Lung (tissue), 13 donors: ENCODE measurements around the gene OLFM2. TPM values are rescaled to one million over a fixed set of nuclear protein-coding genes. Genes with fewer than 3 reads are reported as not detected.

Experiments
- ATAC-seq: fragments of 200-7000 bp; cut with Tn5 transposase; one replicate; pipeline ENCODE4 v1.9.1; 2020; ENCODE audit warnings: moderate number of reproducible peaks; ENCODE audit not compliant: insufficient read depth, low FRiP score
- DNase-seq, 3 donors: peaks; one replicate each; pipeline ENCODE4 v3.0.0-alpha.2; 2013 to 2017
- H3K27ac ChIP-seq, 2 donors: one replicate each; pipeline ENCODE4 v1.5.1; 2013; ENCODE audit warnings: mild to moderate bottlenecking in 2 of 2, moderate library complexity in 2 of 2, control low read depth in 1 of 2, inconsistent platforms in 1 of 2, low read depth in 1 of 2, low read length in 1 of 2
- H3K27me3 ChIP-seq, 3 donors: one replicate each; pipeline ENCODE4 v1.5.1; 2013; ENCODE audit warnings: low read length in 2 of 3; ENCODE audit not compliant: control insufficient read depth in 3 of 3, insufficient read depth in 3 of 3
- H3K36me3 ChIP-seq, 4 donors: one replicate each; pipeline ENCODE4 v1.5.1; 2013; ENCODE audit warnings: low read length in 4 of 4, mild to moderate bottlenecking in 1 of 4, moderate library complexity in 1 of 4; ENCODE audit not compliant: control insufficient read depth in 4 of 4, insufficient read depth in 4 of 4
- H3K4me1 ChIP-seq, 5 donors: one replicate each; pipeline ENCODE4 v1.5.1; 2013; ENCODE audit warnings: low read length in 5 of 5, mild to moderate bottlenecking in 2 of 5, moderate library complexity in 1 of 5; ENCODE audit not compliant: control insufficient read depth in 5 of 5, insufficient read depth in 5 of 5
- H3K4me3 ChIP-seq: one replicate; pipeline ENCODE4 v1.5.1; 2013; ENCODE audit warnings: mild to moderate bottlenecking, control low read depth, moderate library complexity
- H3K9ac ChIP-seq, 2 donors: one replicate each; pipeline ENCODE4 v1.5.1; 2013; ENCODE audit warnings: low read length in 2 of 2, control low read depth in 1 of 2; ENCODE audit not compliant: insufficient read depth in 1 of 2
- H3K9me3 ChIP-seq, 4 donors: one replicate each; pipeline ENCODE4 v1.5.1; 2013; ENCODE audit warnings: low read length in 3 of 4, mild to moderate bottlenecking in 1 of 4, moderate library complexity in 1 of 4; ENCODE audit not compliant: control insufficient read depth in 4 of 4, insufficient read depth in 3 of 4
- WGBS, 2 donors: extraction: QIAGEN DNeasy Blood & Tissue Kit; methylation state at CpG; one replicate each; pipeline ENCODE4 v1.1.7; 2013; 5-methylcytosine and 5-hydroxymethylcytosine counted together
- polyA plus RNA-seq, 2 donors: library from polyadenylated mRNA; stranded (reverse); fragments of 200-250 nt; gene quantifications; one replicate each; pipeline ENCODE4 v1.2.1, GENCODE V29; 2013
- small RNA-seq: library from RNA; depleted of rRNA; stranded (forward); fragments of <200 nt; gene quantifications from one replicate; pipeline ENCODE3, GENCODE V24; 2014; ENCODE audit warnings: low replicate concordance
- total RNA-seq, 2 donors: library from RNA; depleted of rRNA in 1 of 2; stranded (reverse); fragments of >200 nt in 1 of 2; gene quantifications; one replicate each; pipeline ENCODE4 v1.2.1, GENCODE V29; 2014 to 2021
- TF ChIP-seq, protein P1 (sequence below): IDR thresholded peaks from 2 replicates; pipeline ENCODE4 v1.5.1; 2012; ENCODE audit warnings: mild to moderate bottlenecking; ENCODE audit errors: control extremely low read depth, extremely low read depth
- donor health status: control.
- donor health status: control.
- donor health status: Bipolar disorder and iron deficiency.
- donor health status: healthy.
- donor health status: DM: yes; HTN: yes; CAD: no.

Gene OLFM2
- total and polyA plus RNA-seq, 4 donors: 2.2 to 14.3 (median 8.8) TPM

- TF ChIP-seq, protein P1, sequence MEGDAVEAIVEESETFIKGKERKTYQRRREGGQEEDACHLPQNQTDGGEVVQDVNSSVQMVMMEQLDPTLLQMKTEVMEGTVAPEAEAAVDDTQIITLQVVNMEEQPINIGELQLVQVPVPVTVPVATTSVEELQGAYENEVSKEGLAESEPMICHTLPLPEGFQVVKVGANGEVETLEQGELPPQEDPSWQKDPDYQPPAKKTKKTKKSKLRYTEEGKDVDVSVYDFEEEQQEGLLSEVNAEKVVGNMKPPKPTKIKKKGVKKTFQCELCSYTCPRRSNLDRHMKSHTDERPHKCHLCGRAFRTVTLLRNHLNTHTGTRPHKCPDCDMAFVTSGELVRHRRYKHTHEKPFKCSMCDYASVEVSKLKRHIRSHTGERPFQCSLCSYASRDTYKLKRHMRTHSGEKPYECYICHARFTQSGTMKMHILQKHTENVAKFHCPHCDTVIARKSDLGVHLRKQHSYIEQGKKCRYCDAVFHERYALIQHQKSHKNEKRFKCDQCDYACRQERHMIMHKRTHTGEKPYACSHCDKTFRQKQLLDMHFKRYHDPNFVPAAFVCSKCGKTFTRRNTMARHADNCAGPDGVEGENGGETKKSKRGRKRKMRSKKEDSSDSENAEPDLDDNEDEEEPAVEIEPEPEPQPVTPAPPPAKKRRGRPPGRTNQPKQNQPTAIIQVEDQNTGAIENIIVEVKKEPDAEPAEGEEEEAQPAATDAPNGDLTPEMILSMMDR: no peak
- H3K27me3 ChIP-seq: no peaks in the 10 kb centered on the region
- no peak overlapping the region for H3K27ac ChIP-seq
- H3K9me3 ChIP-seq: no peaks in the 10 kb centered on the region
- H3K36me3 ChIP-seq: peaks cover 16 to 32% (median 19%) of the 10 kb centered on the region in 4 donors
- DNase-seq (no peak), ATAC-seq (no peak)
- H3K4me1 ChIP-seq: no peaks in the 10 kb centered on the region
- no peak overlapping the region for H3K9ac ChIP-seq
- 95 to 97% methylated on average over 3 of the region's 3 CpGs for WGBS, 2 donors
- no peak overlapping the region for H3K4me3 ChIP-seq
Observed at GRCh38 chr19:9806803-9807202, 129.5 kb downstream of the OLFM2 start.

Small RNAs within 50 kb of the gene (small RNA-seq; reads per million reads assigned to genes)
- gene RF00156: not detected

Other genes starting within 250 kb of the OLFM2 start
- 10 to 100 TPM; 10.5 to 30.9 TPM for gene ZNF846, start 167.8 kb downstream of the OLFM2 start, total RNA-seq
- gene ZNF846, start 167.8 kb downstream of the OLFM2 start, polyA plus RNA-seq: 1 to 10 TPM; 3.2 to 7.4 TPM
- 10 to 100 TPM; 23.1 to 26.7 TPM for gene FBXL12, start 117.4 kb downstream of the OLFM2 start, total RNA-seq
- 10 to 100 TPM; 18.8 to 27.0 TPM for gene FBXL12, start 117.4 kb downstream of the OLFM2 start, polyA plus RNA-seq
- gene UBL5, start 108.6 kb downstream of the OLFM2 start, total RNA-seq: 100 to 1,000 TPM; 102 to 262 TPM
- 1,000 to 10,000 TPM in 1 of 2 donors, 100 to 1,000 TPM in 1; 611 to 1,378 TPM for gene UBL5, start 108.6 kb downstream of the OLFM2 start, polyA plus RNA-seq
- gene PIN1, start 101.2 kb downstream of the OLFM2 start, total RNA-seq: 10 to 100 TPM; 77.4 to 81.1 TPM
- 100 to 1,000 TPM in 1 of 2 donors, 10 to 100 TPM in 1; 69.8 to 108 TPM for gene PIN1, start 101.2 kb downstream of the OLFM2 start, polyA plus RNA-seq
- 10 to 100 TPM; 10.3 to 15.1 TPM for gene COL5A3, start 74.0 kb upstream of the OLFM2 start, total RNA-seq
- 10 to 100 TPM in 1 of 2 donors, 1 to 10 TPM in 1; 8.4 to 10.7 TPM for gene COL5A3, start 74.0 kb upstream of the OLFM2 start, polyA plus RNA-seq
- gene RDH8, start 77.0 kb upstream of the OLFM2 start, total RNA-seq: not detected
- gene RDH8, start 77.0 kb upstream of the OLFM2 start, polyA plus RNA-seq: not detected
- gene SHFL, start 149.8 kb upstream of the OLFM2 start, total RNA-seq: 10 to 100 TPM; 21.2 to 31.5 TPM
- gene SHFL, start 149.8 kb upstream of the OLFM2 start, polyA plus RNA-seq: 10 to 100 TPM; 35.1 to 43.5 TPM
- 1 to 10 TPM in 1 of 2 donors, under 1 TPM in 1; 0.64 to 4.1 TPM for gene ANGPTL6, start 166.2 kb upstream of the OLFM2 start, total RNA-seq
- 1 to 10 TPM in 1 of 2 donors, under 1 TPM in 1; 0.93 to 1.3 TPM for gene ANGPTL6, start 166.2 kb upstream of the OLFM2 start, polyA plus RNA-seq
- gene PPAN, start 169.8 kb upstream of the OLFM2 start, total RNA-seq: 10 to 100 TPM; 15.0 to 51.8 TPM
- 10 to 100 TPM; 43.2 to 61.4 TPM for gene PPAN, start 169.8 kb upstream of the OLFM2 start, polyA plus RNA-seq
- 10 to 100 TPM in 1 of 2 donors, 1 to 10 TPM in 1; 3.3 to 19.0 TPM for gene P2RY11, start 175.2 kb upstream of the OLFM2 start, total RNA-seq
- gene P2RY11, start 175.2 kb upstream of the OLFM2 start, polyA plus RNA-seq: 10 to 100 TPM in 1 of 2 donors, 1 to 10 TPM in 1; 9.6 to 17.4 TPM
- 100 to 1,000 TPM; 164 to 187 TPM for gene EIF3G, start 183.4 kb upstream of the OLFM2 start, total RNA-seq
- gene EIF3G, start 183.4 kb upstream of the OLFM2 start, polyA plus RNA-seq: 100 to 1,000 TPM; 145 to 197 TPM